NCI-H82 treated with DMSO at 0.1 percent for 48 hours (cell line): ENCODE measurements around the gene MED13.
"Not testable (repeated sequence)": the region's sequence is repeated elsewhere in the genome, so short reads cannot be mapped to it uniquely, and the experiment has no call there.

Source experiments
- DNase-seq: peaks from one replicate; lab custom pipeline; 2025; ENCODE audit not compliant: unreplicated experiment; lab: John Stamatoyannopoulos, UW

Gene MED13

DNA sequence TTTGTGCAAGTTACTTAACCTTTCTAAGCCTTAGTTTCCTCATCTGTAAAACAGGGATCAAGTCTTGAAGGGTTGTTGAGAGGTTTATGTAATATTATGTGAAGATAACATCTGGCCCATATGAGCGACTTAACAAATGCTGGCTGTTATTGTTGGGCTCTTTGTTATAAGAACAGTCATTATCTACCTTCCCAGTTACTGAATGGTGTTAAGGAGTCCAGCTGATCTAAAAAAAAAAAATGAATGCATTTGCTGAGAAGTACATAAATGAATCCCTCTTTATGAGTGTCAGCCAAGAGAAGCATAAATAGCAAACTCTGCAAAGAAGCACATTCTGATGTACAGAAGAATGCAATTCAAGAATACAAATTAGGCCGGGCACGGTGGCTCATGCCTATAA is 24.3 kb upstream of the MED13 start:
- no peak for DNase-seq

DNA sequence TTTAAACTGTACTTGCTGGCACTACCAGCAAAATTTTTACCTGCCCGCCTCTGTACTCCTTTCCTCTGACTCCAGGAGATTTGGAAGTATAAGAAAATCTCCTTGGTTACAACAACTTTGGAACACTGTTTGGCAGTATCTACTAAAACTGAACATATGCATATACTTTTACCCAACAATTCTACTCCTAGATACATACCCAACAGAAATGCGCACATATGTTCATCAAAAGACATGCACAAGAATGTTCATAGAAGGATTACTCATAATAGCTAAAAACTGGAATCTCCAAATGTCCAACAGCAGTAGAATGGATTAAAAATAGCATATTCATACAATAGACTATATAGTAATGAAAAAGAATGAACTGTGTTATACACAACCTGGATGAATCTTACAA is 21.7 kb upstream of the MED13 start:
- DNase-seq = no peak

DNA sequence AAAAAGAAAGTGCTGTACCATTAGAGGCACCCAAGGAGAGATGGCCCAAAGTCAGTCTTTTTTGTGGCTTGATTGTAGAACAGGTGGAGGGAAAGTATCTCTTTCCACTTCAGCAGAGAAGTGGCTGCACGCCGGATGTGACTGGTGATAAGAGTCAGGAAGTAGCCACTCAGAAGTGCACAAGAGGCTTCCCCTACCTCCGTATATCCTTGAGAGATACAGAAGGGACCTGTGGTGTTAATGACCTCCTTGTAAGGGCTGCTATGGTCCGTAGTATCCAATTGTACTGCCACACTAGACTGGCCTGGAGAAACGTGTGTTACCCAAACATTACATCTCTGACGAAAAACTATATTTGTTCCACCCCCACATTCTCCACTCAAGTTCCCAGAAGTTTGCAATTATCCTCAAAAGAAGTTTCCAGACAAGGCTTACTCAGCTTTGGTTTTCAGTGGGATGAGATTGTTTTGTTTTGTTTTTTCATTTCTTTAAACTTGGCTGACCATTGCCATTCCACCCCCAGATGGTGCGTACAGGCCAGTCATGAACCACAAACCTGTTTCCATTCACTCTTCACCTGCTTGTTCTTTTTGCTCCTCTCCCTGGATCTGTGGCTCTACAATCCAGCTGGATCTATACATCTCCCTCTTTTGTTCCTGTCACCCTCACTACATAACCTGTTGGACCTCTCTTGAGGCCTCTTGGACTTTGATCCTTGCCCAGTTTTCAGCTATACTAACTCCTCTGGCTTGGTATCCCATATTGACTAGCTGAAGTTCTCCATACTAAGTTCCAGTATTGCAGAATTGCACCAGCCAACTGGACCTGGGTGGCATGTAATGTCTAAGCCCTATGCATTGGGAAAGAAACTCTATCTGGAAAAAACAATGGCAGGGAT is 20.7 kb upstream of the MED13 start:
- DNase-seq = no peak

DNA sequence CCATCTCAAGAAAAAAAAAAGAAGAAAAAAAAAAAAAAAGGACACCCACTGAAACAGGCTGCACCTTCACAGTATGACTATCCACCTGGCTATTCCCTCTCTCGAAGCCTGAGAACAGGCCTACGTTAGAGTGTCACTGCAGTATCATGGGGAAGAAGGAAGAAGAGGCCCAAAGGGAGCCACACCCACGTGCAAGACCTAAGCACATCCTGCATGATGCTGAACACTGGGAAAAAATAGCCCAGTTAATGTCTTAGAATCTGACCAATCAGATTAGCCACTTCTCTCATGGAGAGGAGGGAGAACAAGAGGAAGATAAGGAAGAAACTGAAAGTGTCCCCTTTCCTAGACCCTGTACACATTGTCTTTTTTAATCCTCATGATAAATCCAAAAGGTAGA is 19.5 kb upstream of the MED13 start:
- DNase-seq = no peak

DNA sequence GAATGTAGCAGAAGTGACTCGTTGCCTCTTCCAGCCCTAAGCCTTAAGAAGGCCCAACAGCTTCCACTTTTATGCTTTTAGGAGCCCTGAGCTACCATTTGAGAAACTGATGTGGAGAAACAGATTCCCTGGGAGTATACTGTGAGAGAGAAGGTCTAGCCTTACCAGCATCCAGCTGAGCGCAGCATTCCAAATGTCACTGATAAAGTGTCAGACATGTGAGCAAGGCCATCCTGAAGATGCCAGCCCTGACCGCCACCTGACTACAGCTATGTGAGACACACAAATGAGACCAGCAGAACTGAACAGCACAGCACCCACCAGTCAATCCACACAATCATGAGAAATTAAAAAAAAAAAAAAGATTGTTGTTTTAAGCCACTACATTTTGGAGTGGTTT is 18.6 kb upstream of the MED13 start:
- no peak for DNase-seq

DNA sequence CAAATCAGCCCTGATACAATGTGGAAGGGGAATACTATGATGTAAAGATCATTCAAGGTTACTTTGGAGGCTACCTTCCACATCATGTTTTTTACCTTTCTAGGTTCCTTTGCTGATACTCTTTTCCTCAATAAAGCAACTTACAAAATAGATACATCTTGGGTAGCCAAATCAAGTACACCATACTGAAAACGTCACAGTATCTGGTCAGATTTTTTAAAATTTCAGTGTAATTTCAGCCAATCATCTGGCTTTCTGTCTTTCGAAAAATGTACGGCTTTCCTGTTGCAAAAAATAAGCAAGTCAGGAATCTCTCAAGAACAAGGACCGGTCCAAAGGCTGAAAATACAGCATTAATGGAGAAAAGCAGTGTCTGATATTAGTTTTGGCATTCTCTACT is 15.6 kb upstream of the MED13 start:
- DNase-seq = no peak

DNA sequence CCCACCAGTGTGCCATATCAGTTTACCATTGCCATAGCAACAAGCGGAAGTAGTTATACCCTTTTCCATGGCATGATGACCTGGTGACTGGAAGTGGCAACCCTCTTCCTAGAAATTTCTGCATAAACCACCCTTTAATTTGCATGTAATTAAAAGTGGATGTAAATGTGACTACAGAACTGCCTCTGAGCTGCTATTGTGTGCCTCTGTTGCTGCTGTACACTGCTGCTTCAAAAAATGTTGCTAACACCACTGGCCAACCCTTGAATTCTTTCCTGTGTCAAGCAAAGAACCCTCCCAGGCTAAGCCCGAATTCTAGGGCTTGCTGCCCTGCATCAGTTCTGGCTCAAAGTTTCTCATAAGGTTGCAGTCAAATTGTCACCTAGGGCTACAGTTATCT is 12.9 kb upstream of the MED13 start:
- DNase-seq = no peak

DNA sequence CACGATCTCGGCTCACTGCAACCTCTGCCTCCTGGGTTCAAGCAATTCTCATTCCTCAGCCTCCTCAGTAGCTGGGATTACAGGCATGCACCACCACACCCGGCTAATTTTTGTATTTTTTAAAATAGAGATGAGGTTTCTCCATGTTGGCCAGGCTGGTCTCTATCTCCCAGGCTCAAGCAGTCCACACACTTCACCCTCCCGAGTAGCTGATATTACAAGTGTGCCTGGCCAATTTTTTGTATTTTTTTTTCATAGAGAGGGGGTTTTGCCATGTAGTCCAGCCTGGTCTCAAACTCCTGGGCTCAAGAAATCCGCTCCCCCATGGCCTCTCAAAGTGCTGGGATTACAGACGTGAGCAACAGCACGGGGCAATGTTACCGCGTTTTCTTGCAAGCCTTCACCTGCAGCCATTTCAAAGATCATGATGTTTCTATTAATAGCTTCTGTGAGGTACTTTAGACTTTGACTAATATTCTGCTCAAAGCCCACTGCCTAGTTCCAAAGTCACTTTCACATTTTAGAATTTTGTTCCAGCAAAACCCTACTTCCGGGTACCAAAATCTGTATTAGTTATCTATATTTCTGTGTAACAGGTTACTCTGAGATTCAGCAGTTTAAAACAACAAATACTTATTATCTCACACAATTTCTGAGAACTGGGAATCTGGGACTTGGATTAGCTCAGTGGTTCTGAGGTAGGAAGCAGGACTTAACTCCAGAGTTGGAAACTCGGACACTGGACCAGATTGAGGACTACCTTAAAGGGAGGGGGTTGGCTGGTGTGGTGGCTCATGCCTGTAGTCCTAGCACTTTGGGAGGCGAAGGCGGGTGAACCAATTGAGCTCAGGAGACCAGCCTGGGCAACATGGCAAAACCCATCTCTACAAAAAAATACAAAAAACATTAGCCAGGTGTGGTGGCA is 12.0 kb upstream of the MED13 start:
- no peak for DNase-seq

DNA sequence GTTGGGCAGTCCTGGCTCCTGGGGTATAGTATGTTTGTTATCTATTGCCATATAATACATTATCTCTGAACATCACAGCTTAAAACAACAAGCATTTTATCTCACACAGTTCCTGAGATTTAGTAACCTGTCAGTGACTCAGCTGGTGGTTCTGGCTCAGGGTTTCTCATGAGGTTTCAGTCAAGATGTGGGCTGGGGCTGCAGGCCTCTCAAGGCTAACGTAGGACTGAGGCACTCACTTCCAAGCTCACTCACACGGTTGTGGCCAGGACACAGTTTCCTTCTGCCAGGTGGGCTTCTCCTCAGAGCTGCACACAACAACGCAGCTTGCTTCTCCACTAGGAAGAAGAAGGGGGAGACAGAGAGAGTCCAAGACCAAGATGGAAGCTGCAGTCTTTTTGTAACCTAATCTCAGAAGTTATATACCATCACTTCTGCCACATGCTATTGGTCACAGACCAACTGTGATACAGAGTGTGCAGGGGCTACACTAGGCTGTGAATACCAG is 10.3 kb upstream of the MED13 start:
- no peak for DNase-seq

DNA sequence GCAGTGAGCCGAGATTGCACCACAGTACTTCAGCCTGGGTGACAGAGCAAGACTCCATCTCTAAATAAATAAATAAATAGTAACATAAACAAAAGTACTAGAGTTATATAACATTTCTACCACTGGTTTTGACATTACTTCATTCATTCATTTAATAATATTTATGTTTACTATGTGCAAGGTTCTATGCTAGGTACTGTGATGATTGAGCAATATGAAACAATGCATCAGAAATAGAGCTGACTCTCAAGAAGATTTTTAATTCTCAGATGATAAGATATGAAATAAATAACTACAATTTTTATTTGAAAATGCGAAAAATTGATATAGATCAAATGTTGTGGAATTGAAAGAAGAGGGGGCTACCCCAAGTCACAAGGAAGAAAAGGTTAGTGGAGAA is 8.9 kb upstream of the MED13 start:
- DNase-seq = no peak

DNA sequence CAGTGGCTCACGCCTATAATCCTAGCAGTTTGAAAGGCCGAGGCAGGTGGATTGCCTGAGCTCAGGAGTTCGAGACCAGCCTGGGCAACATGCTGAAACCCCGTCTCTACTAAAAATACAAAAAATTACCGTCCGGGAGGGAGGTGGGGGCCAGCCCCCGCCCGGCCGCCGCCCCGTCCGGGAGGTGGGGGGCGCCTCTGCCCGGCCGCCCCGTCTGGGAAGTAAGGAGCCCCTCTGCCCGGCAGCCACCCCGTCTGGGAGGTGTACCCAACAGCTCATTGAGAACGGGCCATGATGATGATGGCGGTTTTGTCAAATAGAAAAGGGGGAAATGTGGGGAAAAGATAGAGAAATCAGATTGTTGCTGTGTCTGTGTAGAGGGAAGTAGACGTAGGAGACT is 7.8 kb upstream of the MED13 start:
- not testable (repeated sequence) for DNase-seq

DNA sequence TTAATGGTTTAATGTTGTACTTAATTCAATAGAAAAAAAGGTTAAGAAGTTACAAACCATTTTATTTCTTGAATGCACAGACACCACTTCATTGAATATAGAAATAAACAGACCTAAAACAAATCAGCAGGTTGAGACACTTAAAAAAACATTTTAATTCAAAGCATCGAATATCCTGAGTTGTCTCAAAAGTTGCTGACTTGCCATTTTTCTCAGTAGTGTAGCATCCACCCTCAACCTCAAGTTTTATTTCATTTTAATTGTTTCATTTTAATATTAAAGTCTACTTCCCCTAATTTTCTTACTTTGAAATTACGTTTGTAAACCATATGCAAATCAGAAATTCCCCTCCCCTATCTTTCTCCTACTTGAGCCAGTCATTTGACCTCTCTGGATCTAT is 5.8 kb upstream of the MED13 start:
- DNase-seq = no peak

DNA sequence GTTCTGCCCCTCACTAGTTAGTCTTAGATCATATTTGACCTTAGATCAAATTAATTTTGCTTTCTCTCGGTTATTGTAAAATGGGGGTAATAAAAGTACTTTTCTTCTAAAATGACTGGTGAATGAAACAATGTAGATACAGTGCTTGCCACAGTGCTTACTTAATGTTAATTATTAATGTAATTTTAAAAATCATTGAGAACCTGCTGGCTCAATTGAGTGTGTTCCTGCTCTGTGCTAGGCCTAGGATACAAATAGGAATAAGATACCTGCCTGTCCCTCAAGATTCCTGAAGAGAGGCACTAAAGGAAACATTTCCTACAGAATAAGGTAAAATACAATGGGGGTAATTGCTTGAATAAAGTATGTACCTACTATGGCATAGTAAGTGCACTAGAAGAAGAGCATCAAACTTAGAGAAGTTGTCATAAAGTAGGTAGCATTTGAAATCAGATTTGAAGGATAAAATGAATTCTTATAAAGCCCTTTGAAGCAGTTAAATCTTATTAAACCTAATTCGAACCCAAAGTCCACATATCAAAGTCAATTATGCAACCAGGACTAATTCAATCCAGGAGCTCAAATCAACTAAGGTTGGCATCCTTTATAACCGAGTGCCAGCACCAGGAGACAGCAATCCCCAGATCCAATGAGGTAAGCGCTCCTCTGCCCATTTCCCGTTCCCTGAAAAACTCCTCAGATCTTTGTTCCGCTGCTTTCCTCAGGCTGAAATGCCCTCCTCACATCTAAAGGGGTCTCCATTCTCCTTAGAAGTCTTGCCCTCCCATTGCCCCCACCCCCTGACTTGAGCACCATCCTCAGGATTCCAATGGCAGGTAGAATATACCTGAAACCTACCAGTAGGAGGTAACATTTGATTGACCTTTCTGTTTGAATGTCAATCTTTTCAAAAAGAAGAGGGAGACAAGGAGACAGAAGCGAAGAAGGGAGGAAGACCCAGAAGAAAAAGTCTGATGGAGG is 2.4 kb upstream of the MED13 start:
- no peak for DNase-seq

DNA sequence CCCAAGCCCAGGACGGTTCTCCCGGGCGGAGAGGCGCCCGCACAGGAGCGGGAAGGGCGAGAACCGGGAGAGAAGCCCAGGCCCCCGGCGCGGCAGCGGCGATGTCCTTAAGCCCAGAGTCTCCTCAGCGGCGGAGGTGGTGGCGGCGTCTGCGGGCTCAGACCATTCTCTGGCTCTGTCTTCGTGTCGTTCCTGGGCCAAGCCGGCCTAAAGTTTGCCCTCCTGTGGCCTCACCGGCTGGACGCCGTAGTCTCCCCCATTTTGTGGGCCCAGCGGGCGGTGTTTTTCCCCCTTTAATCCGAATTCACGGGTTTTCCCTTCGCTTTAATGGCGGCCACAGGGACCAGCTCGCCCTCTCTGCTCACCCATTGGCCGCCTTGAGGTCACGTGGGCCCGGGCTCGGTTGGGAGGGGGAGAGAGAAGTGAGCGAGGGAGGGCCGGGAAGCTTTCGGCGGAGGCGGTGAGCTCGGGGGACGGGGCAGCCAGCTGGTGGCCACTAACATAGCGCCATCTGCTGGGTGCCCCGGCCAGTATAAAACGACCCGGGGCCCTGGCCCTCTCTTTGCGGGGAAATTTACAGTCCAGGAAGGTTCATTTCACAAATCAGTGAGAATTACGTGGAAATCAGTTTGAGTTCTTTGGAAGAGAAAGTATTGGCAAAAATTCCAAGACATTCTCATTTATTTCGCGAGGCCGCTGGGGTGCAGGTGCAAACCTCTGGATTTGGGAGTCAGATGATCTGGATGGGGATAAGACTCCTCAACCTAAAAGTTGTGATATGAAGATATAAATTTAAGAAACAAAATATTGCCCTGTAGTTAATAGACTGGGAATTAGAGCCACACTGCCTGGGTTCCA is 762 bp upstream of the MED13 start:
- peak; percentile 94 for DNase-seq

DNA sequence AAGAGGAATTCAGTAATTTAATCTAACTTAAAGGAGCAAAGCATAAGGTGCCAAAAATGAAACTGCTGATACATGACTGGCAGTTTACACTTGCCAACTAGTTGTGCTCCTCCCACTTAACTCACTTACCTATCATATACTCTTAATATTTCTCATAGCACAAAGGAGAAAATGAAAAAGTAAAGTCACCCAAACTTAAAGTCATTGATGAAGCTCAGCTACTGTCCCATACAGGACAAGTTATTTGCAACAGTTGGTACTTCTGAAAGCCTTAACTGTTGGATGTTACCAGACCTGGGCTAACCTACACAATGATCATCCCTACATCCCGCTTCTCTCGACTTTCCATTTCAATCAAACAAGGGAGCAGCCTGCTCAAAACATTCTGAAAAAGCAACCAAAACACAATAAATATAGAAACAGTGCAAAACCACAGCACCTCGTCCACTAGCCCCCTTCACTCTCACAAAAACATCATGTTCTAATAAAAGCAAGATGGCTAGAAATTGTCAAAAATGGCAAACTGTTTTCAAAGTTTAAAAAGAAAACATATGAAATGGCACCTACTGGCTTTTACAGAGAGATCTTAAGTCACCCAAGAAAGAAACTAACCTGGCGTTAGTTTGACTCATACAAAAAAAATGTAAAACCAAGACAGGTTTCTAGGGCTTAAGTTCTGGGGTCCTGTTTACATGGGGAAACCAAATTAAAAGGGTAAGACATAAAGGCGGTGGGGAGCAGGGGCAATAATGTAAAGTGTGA is 868 bp downstream of the MED13 start:
- no peak for DNase-seq

DNA sequence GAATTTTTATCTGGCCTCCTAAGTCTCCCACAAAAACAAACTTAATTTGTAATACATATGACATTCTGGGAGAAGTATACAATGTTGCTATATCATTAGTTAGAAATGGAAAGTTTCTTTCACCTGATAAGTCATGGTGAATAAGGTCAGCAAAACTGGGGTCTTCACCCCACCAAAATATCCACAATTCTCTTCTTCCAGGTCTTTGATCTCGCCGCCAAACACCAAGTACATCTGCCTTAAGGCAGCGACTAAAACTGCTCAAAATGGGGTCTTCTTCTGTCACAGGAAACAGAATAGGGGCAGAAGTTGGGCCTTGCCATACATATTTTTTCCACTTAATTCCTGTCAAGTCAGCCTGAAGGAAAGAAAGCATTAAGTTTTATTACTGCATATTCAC is 2.1 kb downstream of the MED13 start:
- DNase-seq = no peak

DNA sequence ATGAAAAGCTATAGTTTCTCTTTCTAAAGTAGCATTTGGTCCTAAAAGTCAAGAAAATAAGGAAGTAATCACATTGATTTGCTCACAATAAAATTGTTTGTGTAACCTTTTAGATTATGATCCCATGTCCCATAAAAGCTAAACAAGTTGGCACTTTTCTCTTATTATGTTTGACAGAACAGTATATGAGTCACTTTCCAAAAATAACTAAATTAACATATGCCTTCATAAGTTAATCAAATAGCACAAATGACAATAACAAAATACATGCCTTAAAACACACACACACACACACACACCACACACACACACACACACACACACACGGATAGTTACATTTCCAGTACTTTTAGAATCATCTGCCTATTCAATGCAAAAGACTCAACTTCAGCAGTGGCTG is 2.8 kb downstream of the MED13 start:
- no peak for DNase-seq

DNA sequence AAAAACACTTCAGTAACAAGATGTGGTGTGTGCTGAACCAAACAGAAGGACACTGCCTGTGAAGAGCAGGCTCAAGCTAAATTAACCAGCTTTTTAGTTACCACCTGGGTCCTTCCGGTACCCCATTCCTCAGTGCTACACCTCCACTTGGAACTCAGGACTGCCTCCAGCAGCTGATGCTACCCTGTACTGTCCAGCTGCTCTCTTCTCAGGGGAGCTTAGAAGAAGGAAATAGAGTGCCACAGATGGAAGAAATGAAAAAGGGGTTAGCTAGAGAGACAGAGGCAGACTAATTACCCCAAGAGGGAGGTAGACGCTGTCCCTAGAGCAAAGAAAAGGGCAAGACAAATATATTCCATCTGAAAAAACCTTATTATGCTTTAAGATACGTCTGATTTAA is 5.7 kb downstream of the MED13 start:
- DNase-seq = peak; percentile 40

DNA sequence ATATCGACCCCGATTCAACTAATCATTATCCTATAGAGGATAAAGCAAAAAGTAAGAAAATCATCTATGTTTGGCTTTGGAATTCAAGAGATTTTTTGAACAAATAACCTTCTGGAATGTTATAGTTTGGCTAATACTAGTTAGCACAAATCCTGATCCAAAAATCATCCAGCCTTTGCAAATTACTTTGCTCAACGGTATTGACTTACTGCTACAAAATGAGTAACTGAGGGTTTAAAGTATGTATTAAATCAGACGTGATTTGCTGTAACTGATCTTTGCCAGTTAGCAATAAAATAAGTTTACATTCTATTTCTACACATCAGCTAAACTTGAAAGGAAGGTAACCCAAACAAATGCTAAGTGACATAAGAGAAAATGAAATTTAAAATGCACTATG is 6.5 kb downstream of the MED13 start:
- DNase-seq = no peak
